Measurements from ENCODE around the gene CLIC3.
"Not testable (repeated sequence)": the region's sequence is repeated elsewhere in the genome, so short reads cannot be mapped to it uniquely, and the experiment has no call there.

The CLIC3 gene

GRCh38 chr9:136996361-136997292 is at the start of gene CLIC3:
TSS of gene CLIC3 (minus strand) at chr9:136996568. CDS start at chr9:136996543, 25 bp downstream.
- DNase-seq, result peak; percentile 68

GRCh38 chr9:137045294-137046087 is 49.1 kb upstream of the CLIC3 start:
- no peak for DNase-seq

- DNase-seq, result no peak
Measured at GRCh38 chr9:137044502-137045177, 48.3 kb upstream of the CLIC3 start.

GRCh38 chr9:137044037-137044436 is 47.7 kb upstream of the CLIC3 start:
- no peak for DNase-seq

GRCh38 chr9:137042751-137043727 is 46.7 kb upstream of the CLIC3 start:
- DNase-seq, result no peak

- no peak for DNase-seq
Measured at GRCh38 chr9:137041124-137041523, 44.8 kb upstream of the CLIC3 start.

GRCh38 chr9:137040568-137040967 is 44.2 kb upstream of the CLIC3 start:
- no peak for DNase-seq

- DNase-seq, result no peak
Measured at GRCh38 chr9:137039611-137040366, 43.4 kb upstream of the CLIC3 start.

- DNase-seq, result no peak
Measured at GRCh38 chr9:137038916-137039315, 42.5 kb upstream of the CLIC3 start.

- no peak for DNase-seq
Measured at GRCh38 chr9:137037483-137037882, 41.1 kb upstream of the CLIC3 start.

GRCh38 chr9:137037035-137037434 is 40.7 kb upstream of the CLIC3 start:
- no peak for DNase-seq

- DNase-seq, result no peak
Measured at GRCh38 chr9:137035937-137036336, 39.6 kb upstream of the CLIC3 start.

GRCh38 chr9:137035507-137035834 is 39.1 kb upstream of the CLIC3 start:
- no peak for DNase-seq

- DNase-seq, result peak; percentile 89
Measured at GRCh38 chr9:137034709-137035506, 38.5 kb upstream of the CLIC3 start.

GRCh38 chr9:137034039-137034708 is 37.8 kb upstream of the CLIC3 start:
- no peak for DNase-seq

- DNase-seq, result not testable (repeated sequence)
Measured at GRCh38 chr9:137033481-137033880, 37.1 kb upstream of the CLIC3 start.

GRCh38 chr9:137032858-137033257 is 36.5 kb upstream of the CLIC3 start:
- DNase-seq, result peak; percentile 35

- peak; percentile 49 for DNase-seq
Measured at GRCh38 chr9:137031904-137032640, 35.7 kb upstream of the CLIC3 start, which contains the start of gene FUT7. TSS of gene FUT7 (minus strand) at chr9:137032088. CDS start at chr9:137031991, 97 bp downstream.
